Diencephalon (tissue), 1 donor: Measurements from ENCODE around the gene ZNF320. TPM values are rescaled to one million over a fixed set of nuclear protein-coding genes. Genes with fewer than 3 reads are reported as not detected.

Source experiments
- small RNA-seq: library from RNA; depleted of rRNA; stranded (forward); fragments of <200 nt; gene quantifications from one replicate; pipeline ENCODE3, GENCODE V24; 2014
- total RNA-seq: library from RNA; depleted of rRNA; stranded (reverse); fragments of >200 nt; gene quantifications from one replicate; pipeline ENCODE4 v1.2.3, GENCODE V29; 2014

Gene ZNF320
- 30.4 TPM for total RNA-seq

DNA sequence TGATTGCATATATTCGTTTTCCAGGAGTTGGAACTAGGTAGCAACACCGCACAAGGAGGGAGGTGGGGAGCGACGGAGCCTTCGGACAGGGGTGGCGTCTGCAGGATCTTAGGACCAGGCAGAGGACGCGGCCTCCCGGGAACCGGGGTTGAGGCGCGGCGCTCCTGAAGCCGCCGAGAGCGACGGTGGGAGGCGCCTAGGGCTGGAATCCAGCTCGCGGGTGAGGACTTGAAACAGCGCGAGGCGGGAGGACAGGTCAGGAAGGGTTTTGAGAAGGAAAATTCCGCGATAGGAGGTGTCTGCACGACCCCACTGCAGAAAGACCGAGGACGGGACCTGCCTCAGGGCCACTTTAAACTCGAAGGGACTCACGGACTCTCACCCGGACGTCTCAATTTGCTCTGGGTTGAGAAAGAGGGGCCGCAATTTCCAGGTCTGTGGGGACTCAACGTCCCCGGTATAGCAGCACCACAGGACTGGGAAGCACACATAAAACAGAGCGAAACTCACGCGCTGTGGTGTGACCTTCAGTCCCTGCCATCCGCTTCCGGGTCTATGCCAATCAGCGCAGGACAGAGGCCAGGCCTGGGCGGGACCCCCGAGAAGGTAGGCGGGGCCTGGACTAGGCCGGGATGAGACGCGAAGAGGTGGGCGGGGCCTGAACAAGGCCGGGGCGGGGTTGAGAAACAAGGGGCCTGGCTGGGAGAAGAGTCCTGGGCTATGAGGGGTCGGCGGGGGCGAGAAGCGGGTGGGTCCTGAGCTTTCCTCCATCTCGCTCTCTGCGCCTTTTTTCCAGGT is at the start of gene ZNF320:
Gene ZNF320 (minus strand): TSS at position 498 of the 798 bp plus-strand sequence. CDS start 7,380 bp downstream, outside the sequence.

GRCh38 chr19:52922841-52923777 is 25.7 kb upstream of the ZNF320 start, which contains the start of gene ZNF888:
Gene ZNF888, minus strand, starts transcription at chr19:52923428. Its CDS starts 5,555 bp downstream, at chr19:52917873.

GRCh38 chr19:52857378-52858191 is 39.9 kb downstream of the ZNF320 start, which contains the start of gene ZNF468:
Gene ZNF468, minus strand, starts transcription at chr19:52857619. Its CDS starts 3,347 bp downstream, at chr19:52854272.

Small RNA genes lying within 50 kb of the gene (small RNA-seq; reads per million reads assigned to genes)
- gene ZNF320 = not detected

Other genes with a start within 250 kb of the ZNF320 start
- gene ZNF611, start 162.6 kb downstream of the ZNF320 start, total RNA-seq = 24.2 TPM
- 1.2 TPM for gene ZNF600, start 110.8 kb downstream of the ZNF320 start, total RNA-seq
- 29.3 TPM for gene ZNF28, start 76.0 kb downstream of the ZNF320 start, total RNA-seq
- 37.6 TPM for gene ZNF468, start 40.0 kb downstream of the ZNF320 start, total RNA-seq
- gene ZNF888, start 25.8 kb upstream of the ZNF320 start, total RNA-seq = 3.5 TPM
- gene ZNF816, start 65.2 kb upstream of the ZNF320 start, total RNA-seq = 12.2 TPM
- gene ERVV-1, start 116.3 kb upstream of the ZNF320 start, total RNA-seq = not detected
- gene ERVV-2, start 147.1 kb upstream of the ZNF320 start, total RNA-seq = not detected
- gene ZNF160, start 205.8 kb upstream of the ZNF320 start, total RNA-seq = 33.0 TPM
- gene ZNF415, start 235.3 kb upstream of the ZNF320 start, total RNA-seq = 31.8 TPM